Measurements from ENCODE around the gene STK32B.
"Not testable (repeated sequence)": the region's sequence is repeated elsewhere in the genome, so short reads cannot be mapped to it uniquely, and the experiment has no call there.

The STK32B gene

GRCh38 chr4:5429747-5430146, 378.5 kb downstream of the STK32B start:
- Histone ChIP-seq H3K36me3 (ENCODE audit: control insufficient read depth, insufficient read depth, low read length) (no peaks in the 10 kb centered on the region), H3K4me3 (ENCODE audit: low read length) (no peak overlapping the region), H3K9ac (ENCODE audit: low read length) (no peak overlapping the region), H3K4me1 (ENCODE audit: control insufficient read depth, insufficient read depth, low read length) (no peaks in the 10 kb centered on the region), H3K9me3 (ENCODE audit: control insufficient read depth, low read length) (no peaks in the 10 kb centered on the region), H3K27me3 (ENCODE audit: control insufficient read depth, insufficient read depth, low read length) (no peaks in the 10 kb centered on the region)

GRCh38 chr4:5433196-5433595, 381.9 kb downstream of the STK32B start:
- no peak overlapping the region for H3K4me3 ChIP-seq (ENCODE audit: low read length)
- H3K9ac ChIP-seq (ENCODE audit: low read length), result no peak overlapping the region
- no peaks in the 10 kb centered on the region for H3K9me3 ChIP-seq (ENCODE audit: control insufficient read depth, low read length)
- no peaks in the 10 kb centered on the region for H3K27me3 ChIP-seq (ENCODE audit: control insufficient read depth, insufficient read depth, low read length)
- H3K4me1 ChIP-seq (ENCODE audit: control insufficient read depth, insufficient read depth, low read length), result no peaks in the 10 kb centered on the region
- no peaks in the 10 kb centered on the region for H3K36me3 ChIP-seq (ENCODE audit: control insufficient read depth, insufficient read depth, low read length)

- Histone ChIP-seq H3K36me3 (ENCODE audit: control insufficient read depth, insufficient read depth, low read length) (no peaks in the 10 kb centered on the region), H3K27me3 (ENCODE audit: control insufficient read depth, insufficient read depth, low read length) (no peaks in the 10 kb centered on the region), H3K9me3 (ENCODE audit: control insufficient read depth, low read length) (no peaks in the 10 kb centered on the region), H3K4me1 (ENCODE audit: control insufficient read depth, insufficient read depth, low read length) (no peaks in the 10 kb centered on the region), H3K9ac (ENCODE audit: low read length) (no peak overlapping the region), H3K4me3 (ENCODE audit: low read length) (no peak overlapping the region)
Measured at GRCh38 chr4:5435201-5435600, 383.9 kb downstream of the STK32B start.

GRCh38 chr4:5435823-5436222, 384.5 kb downstream of the STK32B start:
- no peaks in the 10 kb centered on the region for H3K4me1 ChIP-seq (ENCODE audit: control insufficient read depth, insufficient read depth, low read length)
- H3K9me3 ChIP-seq (ENCODE audit: control insufficient read depth, low read length), result no peaks in the 10 kb centered on the region
- H3K4me3 ChIP-seq (ENCODE audit: low read length), result no peak overlapping the region
- H3K27me3 ChIP-seq (ENCODE audit: control insufficient read depth, insufficient read depth, low read length), result no peaks in the 10 kb centered on the region
- H3K9ac ChIP-seq (ENCODE audit: low read length), result no peak overlapping the region
- H3K36me3 ChIP-seq (ENCODE audit: control insufficient read depth, insufficient read depth, low read length), result no peaks in the 10 kb centered on the region

GRCh38 chr4:5443976-5444802, 392.9 kb downstream of the STK32B start:
- not testable (repeated sequence) for H3K4me3 ChIP-seq (ENCODE audit: low read length); H3K4me1 ChIP-seq (ENCODE audit: control insufficient read depth, insufficient read depth, low read length); H3K9me3 ChIP-seq (ENCODE audit: control insufficient read depth, low read length); H3K36me3 ChIP-seq (ENCODE audit: control insufficient read depth, insufficient read depth, low read length); H3K9ac ChIP-seq (ENCODE audit: low read length); H3K27me3 ChIP-seq (ENCODE audit: control insufficient read depth, insufficient read depth, low read length)

- Histone ChIP-seq H3K4me1 (ENCODE audit: control insufficient read depth, insufficient read depth, low read length) (no peaks in the 10 kb centered on the region), H3K4me3 (ENCODE audit: low read length) (no peak overlapping the region), H3K27me3 (ENCODE audit: control insufficient read depth, insufficient read depth, low read length) (no peaks in the 10 kb centered on the region), H3K9me3 (ENCODE audit: control insufficient read depth, low read length) (no peaks in the 10 kb centered on the region), H3K36me3 (ENCODE audit: control insufficient read depth, insufficient read depth, low read length) (no peaks in the 10 kb centered on the region), H3K9ac (ENCODE audit: low read length) (no peak overlapping the region)
Measured at GRCh38 chr4:5444918-5445517, 393.7 kb downstream of the STK32B start.

GRCh38 chr4:5446595-5447226, 395.4 kb downstream of the STK32B start:
- Histone ChIP-seq H3K27me3 (ENCODE audit: control insufficient read depth, insufficient read depth, low read length) (no peaks in the 10 kb centered on the region), H3K36me3 (ENCODE audit: control insufficient read depth, insufficient read depth, low read length) (no peaks in the 10 kb centered on the region), H3K4me3 (ENCODE audit: low read length) (no peak overlapping the region), H3K4me1 (ENCODE audit: control insufficient read depth, insufficient read depth, low read length) (no peaks in the 10 kb centered on the region), H3K9me3 (ENCODE audit: control insufficient read depth, low read length) (no peaks in the 10 kb centered on the region), H3K9ac (ENCODE audit: low read length) (no peak overlapping the region)

GRCh38 chr4:5447755-5448154, 396.5 kb downstream of the STK32B start:
- Histone ChIP-seq H3K4me3 (ENCODE audit: low read length) (no peak overlapping the region), H3K27me3 (ENCODE audit: control insufficient read depth, insufficient read depth, low read length) (no peaks in the 10 kb centered on the region), H3K9ac (ENCODE audit: low read length) (no peak overlapping the region), H3K36me3 (ENCODE audit: control insufficient read depth, insufficient read depth, low read length) (no peaks in the 10 kb centered on the region), H3K9me3 (ENCODE audit: control insufficient read depth, low read length) (no peaks in the 10 kb centered on the region), H3K4me1 (ENCODE audit: control insufficient read depth, insufficient read depth, low read length) (no peaks in the 10 kb centered on the region)

- Histone ChIP-seq H3K4me3 (ENCODE audit: low read length) (no peak overlapping the region), H3K4me1 (ENCODE audit: control insufficient read depth, insufficient read depth, low read length) (no peaks in the 10 kb centered on the region), H3K9me3 (ENCODE audit: control insufficient read depth, low read length) (no peaks in the 10 kb centered on the region), H3K9ac (ENCODE audit: low read length) (no peak overlapping the region), H3K27me3 (ENCODE audit: control insufficient read depth, insufficient read depth, low read length) (no peaks in the 10 kb centered on the region), H3K36me3 (ENCODE audit: control insufficient read depth, insufficient read depth, low read length) (no peaks in the 10 kb centered on the region)
Measured at GRCh38 chr4:5448221-5448620, 396.9 kb downstream of the STK32B start.

GRCh38 chr4:5451243-5451642, 400.0 kb downstream of the STK32B start:
- no peak overlapping the region for H3K4me3 ChIP-seq (ENCODE audit: low read length)
- H3K27me3 ChIP-seq (ENCODE audit: control insufficient read depth, insufficient read depth, low read length), result no peaks in the 10 kb centered on the region
- no peaks in the 10 kb centered on the region for H3K4me1 ChIP-seq (ENCODE audit: control insufficient read depth, insufficient read depth, low read length)
- H3K9me3 ChIP-seq (ENCODE audit: control insufficient read depth, low read length), result no peaks in the 10 kb centered on the region
- no peaks in the 10 kb centered on the region for H3K36me3 ChIP-seq (ENCODE audit: control insufficient read depth, insufficient read depth, low read length)
- no peak overlapping the region for H3K9ac ChIP-seq (ENCODE audit: low read length)

- no peaks in the 10 kb centered on the region for H3K36me3 ChIP-seq (ENCODE audit: control insufficient read depth, insufficient read depth, low read length)
- no peak overlapping the region for H3K4me3 ChIP-seq (ENCODE audit: low read length)
- H3K9me3 ChIP-seq (ENCODE audit: control insufficient read depth, low read length), result no peaks in the 10 kb centered on the region
- no peaks in the 10 kb centered on the region for H3K4me1 ChIP-seq (ENCODE audit: control insufficient read depth, insufficient read depth, low read length)
- no peak overlapping the region for H3K9ac ChIP-seq (ENCODE audit: low read length)
- no peaks in the 10 kb centered on the region for H3K27me3 ChIP-seq (ENCODE audit: control insufficient read depth, insufficient read depth, low read length)
Measured at GRCh38 chr4:5452156-5452555, 400.9 kb downstream of the STK32B start.

GRCh38 chr4:5455003-5455585, 403.8 kb downstream of the STK32B start:
- H3K9me3 ChIP-seq (ENCODE audit: control insufficient read depth, low read length), result no peaks in the 10 kb centered on the region
- no peaks in the 10 kb centered on the region for H3K36me3 ChIP-seq (ENCODE audit: control insufficient read depth, insufficient read depth, low read length)
- no peaks in the 10 kb centered on the region for H3K4me1 ChIP-seq (ENCODE audit: control insufficient read depth, insufficient read depth, low read length)
- no peaks in the 10 kb centered on the region for H3K27me3 ChIP-seq (ENCODE audit: control insufficient read depth, insufficient read depth, low read length)
- no peak overlapping the region for H3K4me3 ChIP-seq (ENCODE audit: low read length)
- H3K9ac ChIP-seq (ENCODE audit: low read length), result no peak overlapping the region

Data from mucosa of stomach (tissue), 1 donor.